Ishikawa (cell line): Measurements from ENCODE around the gene RGS4.

Source experiments
- EGR1 ChIP-seq: IDR thresholded peaks from 2 replicates; pipeline ENCODE4 v1.6.1; 2012
- EP300 ChIP-seq: IDR thresholded peaks from 2 replicates; pipeline ENCODE4 v1.6.1; 2012; ENCODE audit warnings: borderline replicate concordance
- FOXM1 ChIP-seq: IDR thresholded peaks from 2 replicates; pipeline ENCODE4 v1.6.1; 2012; ENCODE audit warnings: low read depth, borderline replicate concordance
- TAF1 ChIP-seq: IDR thresholded peaks from 2 replicates; pipeline ENCODE4 v1.6.1; 2012; ENCODE audit warnings: low read depth, mild to moderate bottlenecking
- TCF12 ChIP-seq: IDR thresholded peaks from 2 replicates; pipeline ENCODE4 v1.6.1; 2012; ENCODE audit warnings: low read depth
- TEAD4 ChIP-seq: IDR thresholded peaks from 2 replicates; pipeline ENCODE4 v1.6.1; 2012
- YY1 ChIP-seq: IDR thresholded peaks from 2 replicates; pipeline ENCODE4 v1.6.1; 2012; ENCODE audit warnings: low read depth
- TF ChIP-seq, protein P1 (sequence below): IDR thresholded peaks from 2 replicates; pipeline ENCODE4 v1.6.1; 2012; ENCODE audit warnings: low read depth, mild to moderate bottlenecking
- TF ChIP-seq, protein P2 (sequence below): IDR thresholded peaks from 2 replicates; pipeline ENCODE4 v1.6.1; 2012

DNA sequence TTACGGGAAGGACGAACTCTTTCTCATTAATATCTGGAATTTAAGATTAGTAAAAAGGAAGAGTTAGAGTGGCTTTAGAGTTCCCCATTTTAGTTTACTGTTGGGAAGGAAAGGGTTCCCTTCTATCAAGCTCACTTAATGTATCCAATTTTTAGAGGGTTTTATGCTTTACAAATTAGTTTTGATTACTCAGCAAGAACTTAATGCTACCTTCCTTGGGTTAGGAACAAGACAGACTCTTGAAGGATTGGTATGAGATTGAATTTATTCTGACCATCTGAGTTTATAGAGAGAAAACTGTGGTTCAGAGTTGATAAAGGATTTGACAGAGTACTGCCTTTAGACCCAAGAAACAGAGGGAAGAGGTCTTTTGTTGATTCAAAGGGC is 29.5 kb upstream of the RGS4 start:
- TF ChIP-seq, protein P1, sequence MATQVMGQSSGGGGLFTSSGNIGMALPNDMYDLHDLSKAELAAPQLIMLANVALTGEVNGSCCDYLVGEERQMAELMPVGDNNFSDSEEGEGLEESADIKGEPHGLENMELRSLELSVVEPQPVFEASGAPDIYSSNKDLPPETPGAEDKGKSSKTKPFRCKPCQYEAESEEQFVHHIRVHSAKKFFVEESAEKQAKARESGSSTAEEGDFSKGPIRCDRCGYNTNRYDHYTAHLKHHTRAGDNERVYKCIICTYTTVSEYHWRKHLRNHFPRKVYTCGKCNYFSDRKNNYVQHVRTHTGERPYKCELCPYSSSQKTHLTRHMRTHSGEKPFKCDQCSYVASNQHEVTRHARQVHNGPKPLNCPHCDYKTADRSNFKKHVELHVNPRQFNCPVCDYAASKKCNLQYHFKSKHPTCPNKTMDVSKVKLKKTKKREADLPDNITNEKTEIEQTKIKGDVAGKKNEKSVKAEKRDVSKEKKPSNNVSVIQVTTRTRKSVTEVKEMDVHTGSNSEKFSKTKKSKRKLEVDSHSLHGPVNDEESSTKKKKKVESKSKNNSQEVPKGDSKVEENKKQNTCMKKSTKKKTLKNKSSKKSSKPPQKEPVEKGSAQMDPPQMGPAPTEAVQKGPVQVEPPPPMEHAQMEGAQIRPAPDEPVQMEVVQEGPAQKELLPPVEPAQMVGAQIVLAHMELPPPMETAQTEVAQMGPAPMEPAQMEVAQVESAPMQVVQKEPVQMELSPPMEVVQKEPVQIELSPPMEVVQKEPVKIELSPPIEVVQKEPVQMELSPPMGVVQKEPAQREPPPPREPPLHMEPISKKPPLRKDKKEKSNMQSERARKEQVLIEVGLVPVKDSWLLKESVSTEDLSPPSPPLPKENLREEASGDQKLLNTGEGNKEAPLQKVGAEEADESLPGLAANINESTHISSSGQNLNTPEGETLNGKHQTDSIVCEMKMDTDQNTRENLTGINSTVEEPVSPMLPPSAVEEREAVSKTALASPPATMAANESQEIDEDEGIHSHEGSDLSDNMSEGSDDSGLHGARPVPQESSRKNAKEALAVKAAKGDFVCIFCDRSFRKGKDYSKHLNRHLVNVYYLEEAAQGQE, result no peak
- TF ChIP-seq EP300 (no peak), YY1 (no peak), TAF1 (no peak), TEAD4 (no peak), TCF12 (no peak), FOXM1 (no peak), EGR1 (no peak)
- TF ChIP-seq, protein P2, sequence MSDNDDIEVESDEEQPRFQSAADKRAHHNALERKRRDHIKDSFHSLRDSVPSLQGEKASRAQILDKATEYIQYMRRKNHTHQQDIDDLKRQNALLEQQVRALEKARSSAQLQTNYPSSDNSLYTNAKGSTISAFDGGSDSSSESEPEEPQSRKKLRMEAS, result no peak
